GM12865 (cell line): ENCODE measurements around the gene RAB26.
"Not testable (repeated sequence)": the region's sequence is repeated elsewhere in the genome, so short reads cannot be mapped to it uniquely, and the experiment has no call there.

Source experiments
- DNase-seq: peaks from one replicate; pipeline ENCODE4 v3.0.0; 2010; ENCODE audit warnings: low read depth
- H3K4me3 ChIP-seq: 2 replicates; pipeline ENCODE4 v1.5.1; 2011; ENCODE audit warnings: mild to moderate bottlenecking, low read depth, low read length, control low read depth
- CTCF ChIP-seq: IDR thresholded peaks from 2 replicates; pipeline ENCODE4 v1.5.1; 2011; ENCODE audit warnings: low read length, control low read depth, low read depth, inconsistent platforms; ENCODE audit not compliant: insufficient read depth; ENCODE audit errors: missing control alignments

Gene RAB26

GRCh38 chr16:2112539-2113106, 35.8 kb upstream of the RAB26 start:
- H3K4me3 ChIP-seq, DNase-seq: not testable (repeated sequence)

- H3K4me3 ChIP-seq, DNase-seq: not testable (repeated sequence)
Measured at GRCh38 chr16:2114225-2114624, 34.2 kb upstream of the RAB26 start.

- DNase-seq, H3K4me3 ChIP-seq: not testable (repeated sequence)
Measured at GRCh38 chr16:2114885-2115590, 33.4 kb upstream of the RAB26 start.

DNA sequence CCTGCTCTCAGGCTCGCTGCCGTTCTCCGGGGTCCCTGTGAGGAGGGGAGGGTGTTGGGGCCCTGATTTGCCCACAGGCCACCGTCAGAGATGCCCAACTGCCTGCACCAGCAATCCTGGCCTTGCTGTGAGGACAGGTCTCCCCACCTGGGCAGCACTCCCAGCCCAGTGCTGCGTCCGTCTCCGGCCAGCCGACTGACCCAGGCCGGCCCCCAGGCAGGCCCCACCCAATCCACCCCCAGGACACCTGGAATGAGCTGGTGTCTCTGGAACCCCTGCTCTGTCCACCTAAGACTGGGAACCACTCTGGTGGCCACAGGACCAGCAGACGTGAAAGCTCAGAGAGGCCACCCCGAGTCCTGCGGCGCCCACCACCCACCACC, 32.8 kb upstream of the RAB26 start:
- no peak for DNase-seq
- H3K4me3 ChIP-seq, result no peak overlapping the region
- no peak for TF ChIP-seq CTCF

- not testable (repeated sequence) for DNase-seq, H3K4me3 ChIP-seq
Measured at GRCh38 chr16:2116428-2116827, 32.0 kb upstream of the RAB26 start.

DNA sequence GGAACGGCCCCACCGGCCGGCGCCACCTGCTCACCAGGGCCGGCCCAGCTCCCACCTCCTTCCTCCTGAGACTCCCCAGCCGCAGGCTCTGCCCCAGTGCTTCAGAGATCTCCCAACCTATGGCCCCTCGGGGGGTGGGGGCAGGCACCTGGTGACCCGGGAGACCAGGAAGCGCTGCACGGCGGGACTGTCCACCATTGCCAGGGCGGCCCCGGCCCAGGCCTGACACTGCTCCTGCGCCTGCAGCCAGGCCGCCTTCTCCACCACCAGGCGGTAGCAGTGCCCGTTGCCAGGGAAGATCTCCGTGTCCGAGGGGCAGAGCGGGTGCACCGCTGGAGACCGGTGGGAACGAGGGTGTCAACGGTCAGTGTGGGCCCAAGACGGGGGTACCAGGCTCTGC, 31.1 kb upstream of the RAB26 start:
- H3K4me3 ChIP-seq, DNase-seq: not testable (repeated sequence)

DNA sequence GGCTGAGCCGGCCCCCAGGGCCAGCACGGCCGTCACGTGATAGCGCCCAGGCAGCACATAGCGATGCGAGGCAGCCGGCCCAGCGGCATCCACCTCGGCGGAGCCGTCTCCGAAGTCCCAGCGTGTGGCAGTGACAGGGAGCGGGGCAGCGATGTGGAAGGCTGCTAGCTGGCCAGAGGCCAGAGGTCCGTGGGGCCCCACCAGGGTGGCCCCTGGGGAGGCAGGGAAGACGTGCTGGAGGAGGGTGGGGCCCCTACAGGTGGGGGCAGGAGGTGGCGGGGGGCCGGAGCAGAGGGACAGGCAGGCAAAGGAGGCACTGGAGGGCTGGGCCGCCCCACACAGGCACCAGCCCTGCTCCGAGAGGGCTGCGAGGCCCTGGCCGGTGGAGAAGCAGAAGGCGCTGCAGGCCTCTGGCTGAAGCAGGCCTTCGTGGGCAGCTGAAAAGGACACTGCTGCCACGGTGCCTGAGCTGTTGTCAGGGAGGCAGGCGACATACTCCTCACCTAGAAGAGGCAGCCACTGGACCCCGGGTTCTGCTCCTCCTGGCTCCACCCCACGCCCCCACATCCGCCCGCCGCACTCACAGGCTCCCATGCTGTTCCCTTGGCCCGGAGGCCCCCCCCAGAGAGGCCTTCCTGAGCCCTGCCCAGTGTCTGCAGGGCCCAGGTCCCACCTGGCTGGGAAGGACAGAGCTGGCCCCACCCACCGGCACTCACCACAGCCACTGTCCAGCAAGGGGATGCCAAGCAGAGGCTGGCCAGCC, 30.3 kb upstream of the RAB26 start:
- H3K4me3 ChIP-seq, DNase-seq: not testable (repeated sequence)

DNA sequence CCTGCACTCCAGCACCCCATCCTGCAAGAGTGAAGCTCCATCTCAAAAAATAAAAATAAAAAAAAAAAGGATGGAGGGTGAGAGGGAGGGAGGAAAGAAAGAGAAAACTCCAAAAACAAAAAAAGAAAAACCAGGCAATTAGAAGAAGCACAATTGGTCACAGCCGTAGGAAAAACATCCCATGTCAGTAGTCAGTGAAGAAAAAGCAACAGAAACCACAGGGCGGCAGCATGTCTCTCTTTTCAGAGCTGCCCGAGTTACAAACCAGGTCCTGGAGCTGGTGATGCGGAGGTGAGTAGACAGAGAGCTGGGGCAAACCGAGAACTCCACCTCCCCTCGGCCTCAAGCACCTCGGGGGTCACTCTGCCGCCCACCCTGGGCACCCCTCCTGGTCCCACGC, 27.1 kb upstream of the RAB26 start:
- not testable (repeated sequence) for H3K4me3 ChIP-seq
- peak; percentile 22 for TF ChIP-seq CTCF
- peak; percentile 41 for DNase-seq

DNA sequence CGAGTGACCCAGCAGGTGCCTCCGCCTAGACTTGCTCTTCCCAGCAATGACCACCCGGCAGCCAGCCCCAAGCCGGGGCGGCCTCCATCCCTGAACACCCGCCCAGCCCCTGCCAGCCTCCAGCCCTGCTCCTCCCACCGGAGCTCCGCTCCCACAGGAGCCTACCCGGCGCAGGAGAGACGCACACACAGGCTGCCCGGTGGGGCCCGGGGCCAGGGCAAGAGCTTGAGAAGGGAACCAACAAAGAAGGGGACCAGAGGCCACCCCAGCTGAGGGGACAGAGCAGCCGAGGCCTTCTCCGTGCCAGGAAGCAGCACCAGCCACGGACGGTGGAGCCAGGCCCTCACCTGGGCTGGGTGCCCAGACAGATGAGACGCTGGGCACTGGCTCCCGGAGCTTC, 26.6 kb upstream of the RAB26 start:
- no peak for DNase-seq
- no peak for TF ChIP-seq CTCF
- H3K4me3 ChIP-seq, result no peak overlapping the region

DNA sequence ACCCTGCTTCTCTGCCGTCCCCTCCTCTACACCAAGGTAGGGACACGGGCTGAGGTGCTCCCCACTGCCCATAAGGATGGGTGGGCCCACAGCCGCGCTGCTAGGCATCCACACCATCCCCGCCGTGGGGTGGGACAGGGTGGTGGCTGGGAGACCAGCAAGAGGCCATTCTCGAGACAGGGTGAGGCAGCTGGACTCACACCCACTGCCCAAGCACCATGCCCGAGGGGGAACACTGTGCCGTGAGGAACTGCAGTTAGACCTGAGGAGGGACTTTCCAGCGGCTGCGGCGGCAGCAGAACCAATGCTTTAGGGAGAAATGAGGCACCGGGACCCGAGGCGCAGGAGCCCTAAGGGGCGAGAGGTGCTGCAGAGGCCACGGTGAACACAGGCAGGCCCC, 26.0 kb upstream of the RAB26 start:
- no peak for DNase-seq
- no peak for TF ChIP-seq CTCF
- no peak overlapping the region for H3K4me3 ChIP-seq

GRCh38 chr16:2122934-2123683, 25.3 kb upstream of the RAB26 start:
- not testable (repeated sequence) for DNase-seq, H3K4me3 ChIP-seq

DNA sequence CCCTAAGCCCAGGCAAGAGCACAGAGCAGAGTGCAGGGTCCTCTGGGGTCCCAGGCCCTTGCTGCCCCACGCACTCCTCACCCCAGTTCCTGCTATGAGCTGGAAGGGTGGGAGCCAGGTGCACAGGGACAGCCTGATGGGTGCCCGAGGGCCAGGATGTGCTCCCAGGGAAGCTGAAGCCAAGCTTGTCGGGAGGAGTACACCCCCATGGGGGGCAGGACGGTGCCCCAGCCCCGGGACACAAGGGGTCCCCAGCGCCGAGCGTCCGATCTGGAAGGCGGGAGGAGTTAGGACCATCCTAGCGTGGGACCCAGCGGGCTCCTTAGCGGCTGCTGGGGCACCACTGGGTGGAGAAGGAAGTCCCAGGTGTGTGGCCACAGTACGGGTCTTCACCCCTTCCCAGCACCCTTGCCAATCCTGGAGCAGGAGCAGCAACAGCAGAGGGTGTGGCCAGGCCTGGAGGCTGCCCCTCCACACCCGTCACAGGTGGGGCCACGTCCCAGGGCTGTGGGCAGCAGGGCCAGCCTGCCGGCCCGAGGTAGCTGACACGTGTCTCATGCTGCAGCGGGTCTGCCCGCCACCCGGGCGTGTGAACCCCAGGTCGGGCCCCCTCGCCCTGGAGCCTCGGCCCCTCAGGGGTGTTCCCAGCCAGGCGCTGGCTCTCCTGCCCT, 24.6 kb upstream of the RAB26 start:
- DNase-seq, H3K4me3 ChIP-seq: not testable (repeated sequence)

DNA sequence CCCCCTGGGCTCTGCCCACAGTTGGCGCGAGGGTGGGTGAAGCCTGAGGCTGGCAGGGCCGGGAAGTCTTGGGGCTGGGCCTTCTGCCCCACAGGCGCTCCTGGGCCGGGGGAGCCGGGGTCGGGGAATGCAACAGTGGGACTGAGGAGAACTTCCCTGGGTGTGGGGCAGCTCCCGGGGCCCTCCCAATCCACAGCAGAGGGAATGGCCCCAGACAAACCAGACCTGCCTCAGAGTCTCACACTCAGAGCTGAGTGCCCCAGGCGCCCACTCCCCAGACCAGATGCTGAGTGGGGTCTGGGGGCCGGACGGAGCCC, 24.1 kb upstream of the RAB26 start:
- H3K4me3 ChIP-seq, DNase-seq: not testable (repeated sequence)
